Measurements from ENCODE around the gene PXMP4. TPM values are rescaled to one million over a fixed set of nuclear protein-coding genes. Genes with fewer than 3 reads are reported as not detected.
A peak's percentile ranks its signal among the peaks of the same experiment; 100 is the strongest.

Gene PXMP4
- total and polyA plus RNA-seq, 5 donors from 2014 or later, result 5.3 to 14.5 (median 11.4) TPM

GRCh38 chr20:33744773-33745385, 24.8 kb upstream of the PXMP4 start:
- Mint-ChIP-seq H3K36me3 (peaks cover 30% of the 10 kb centered on the region), H3K4me3 (no peak overlapping the region), H3K27ac (no peak overlapping the region), H3K27me3 (no peaks in the 10 kb centered on the region), H3K9me3 (peaks cover 0 to 3% (median 0%) of the 10 kb centered on the region in 7 donors), H3K4me1 (peaks cover 0 to 10% (median 1%) of the 10 kb centered on the region in 4 donors)
- no peak overlapping the region for H3K4me3 ChIP-seq (ENCODE audit: low read depth, low read length)
- H3K9me3 ChIP-seq (ENCODE audit: control insufficient read depth in 2 of 2, low read length in 2 of 2), result no peaks in the 10 kb centered on the region
- H3K27me3 ChIP-seq (ENCODE audit: control insufficient read depth, insufficient read depth, low read length), result no peaks in the 10 kb centered on the region
- H3K27ac ChIP-seq (ENCODE audit: insufficient read depth, low read length, poor library complexity, severe bottlenecking), result no peak overlapping the region
- H3K36me3 ChIP-seq (ENCODE audit: control insufficient read depth, insufficient read depth, low read length), result peaks cover 5% of the 10 kb centered on the region
- no peaks in the 10 kb centered on the region for H3K4me1 ChIP-seq (ENCODE audit: control insufficient read depth, insufficient read depth, low read length, poor library complexity, severe bottlenecking)
- DNase-seq (no peak), ATAC-seq (ENCODE audit: low read depth in 2 of 2) (no peak)

GRCh38 chr20:33744181-33744580, 24.1 kb upstream of the PXMP4 start:
- H3K36me3 ChIP-seq (ENCODE audit: control insufficient read depth, insufficient read depth, low read length), result peaks cover 5% of the 10 kb centered on the region
- peaks cover 0 to 3% (median 0%) of the 10 kb centered on the region in 7 donors for H3K9me3 Mint-ChIP-seq
- H3K9me3 ChIP-seq (ENCODE audit: control insufficient read depth in 2 of 2, low read length in 2 of 2), result no peaks in the 10 kb centered on the region
- no peak overlapping the region for H3K27ac Mint-ChIP-seq
- no peak overlapping the region for H3K4me3 Mint-ChIP-seq
- H3K4me1 Mint-ChIP-seq, result peaks cover 0 to 10% (median 1%) of the 10 kb centered on the region in 4 donors
- DNase-seq, result no peak
- ATAC-seq (ENCODE audit: low read depth in 2 of 2), result no peak
- no peaks in the 10 kb centered on the region for H3K27me3 Mint-ChIP-seq
- H3K4me1 ChIP-seq (ENCODE audit: control insufficient read depth, insufficient read depth, low read length, poor library complexity, severe bottlenecking), result no peaks in the 10 kb centered on the region
- H3K27me3 ChIP-seq (ENCODE audit: control insufficient read depth, insufficient read depth, low read length), result no peaks in the 10 kb centered on the region
- H3K27ac ChIP-seq (ENCODE audit: insufficient read depth, low read length, poor library complexity, severe bottlenecking), result no peak overlapping the region
- peaks cover 30% of the 10 kb centered on the region for H3K36me3 Mint-ChIP-seq
- H3K4me3 ChIP-seq (ENCODE audit: low read depth, low read length), result no peak overlapping the region

GRCh38 chr20:33740189-33740588, 20.1 kb upstream of the PXMP4 start:
- Mint-ChIP-seq H3K36me3 (peaks cover 23% of the 10 kb centered on the region), H3K27me3 (peaks cover 6% of the 10 kb centered on the region), H3K9me3 (peaks cover 0 to 8% (median 5%) of the 10 kb centered on the region in 7 donors), H3K4me3 (no peak overlapping the region), H3K27ac (no peak overlapping the region), H3K4me1 (peaks cover 0 to 4% (median 0%) of the 10 kb centered on the region in 4 donors)
- Histone ChIP-seq H3K9me3 (ENCODE audit: control insufficient read depth in 2 of 2, low read length in 2 of 2) (peaks cover 0 to 15% of the 10 kb centered on the region in 2 experiments), H3K27me3 (ENCODE audit: control insufficient read depth, insufficient read depth, low read length) (no peaks in the 10 kb centered on the region), H3K27ac (ENCODE audit: insufficient read depth, low read length, poor library complexity, severe bottlenecking) (no peak overlapping the region), H3K4me3 (ENCODE audit: low read depth, low read length) (no peak overlapping the region), H3K36me3 (ENCODE audit: control insufficient read depth, insufficient read depth, low read length) (no peaks in the 10 kb centered on the region), H3K4me1 (ENCODE audit: control insufficient read depth, insufficient read depth, low read length, poor library complexity, severe bottlenecking) (no peaks in the 10 kb centered on the region)
- no peak for ATAC-seq (ENCODE audit: low read depth in 2 of 2)
- DNase-seq, result no peak

- Mint-ChIP-seq H3K27me3 (peaks cover 6% of the 10 kb centered on the region), H3K4me3 (no peak overlapping the region), H3K9me3 (peaks cover 0 to 8% (median 5%) of the 10 kb centered on the region in 7 donors), H3K36me3 (peaks cover 19% of the 10 kb centered on the region), H3K4me1 (no peaks in the 10 kb centered on the region), H3K27ac (no peak overlapping the region)
- DNase-seq (no peak), ATAC-seq (ENCODE audit: low read depth in 2 of 2) (no peak)
- H3K27ac ChIP-seq (ENCODE audit: insufficient read depth, low read length, poor library complexity, severe bottlenecking), result no peak overlapping the region
- H3K36me3 ChIP-seq (ENCODE audit: control insufficient read depth, insufficient read depth, low read length), result no peaks in the 10 kb centered on the region
- H3K4me1 ChIP-seq (ENCODE audit: control insufficient read depth, insufficient read depth, low read length, poor library complexity, severe bottlenecking), result no peaks in the 10 kb centered on the region
- no peak overlapping the region for H3K4me3 ChIP-seq (ENCODE audit: low read depth, low read length)
- H3K27me3 ChIP-seq (ENCODE audit: control insufficient read depth, insufficient read depth, low read length), result no peaks in the 10 kb centered on the region
- peaks cover 0 to 15% of the 10 kb centered on the region in 2 experiments for H3K9me3 ChIP-seq (ENCODE audit: control insufficient read depth in 2 of 2, low read length in 2 of 2)
Observed at GRCh38 chr20:33739493-33739892, 19.4 kb upstream of the PXMP4 start.

GRCh38 chr20:33736962-33737361, 16.9 kb upstream of the PXMP4 start:
- H3K27ac Mint-ChIP-seq, result no peak overlapping the region
- peaks cover 12% of the 10 kb centered on the region for H3K4me1 ChIP-seq (ENCODE audit: control insufficient read depth, insufficient read depth, low read length, poor library complexity, severe bottlenecking)
- peaks cover 3 to 21% (median 13%) of the 10 kb centered on the region in 4 donors for H3K4me1 Mint-ChIP-seq
- H3K9me3 Mint-ChIP-seq, result peaks cover 0 to 12% (median 5%) of the 10 kb centered on the region in 7 donors
- no peak overlapping the region for H3K4me3 ChIP-seq (ENCODE audit: low read depth, low read length)
- H3K27me3 ChIP-seq (ENCODE audit: control insufficient read depth, insufficient read depth, low read length), result no peaks in the 10 kb centered on the region
- peaks cover 17% of the 10 kb centered on the region for H3K36me3 Mint-ChIP-seq
- peaks cover 6% of the 10 kb centered on the region for H3K27me3 Mint-ChIP-seq
- ATAC-seq (ENCODE audit: low read depth in 2 of 2) (no peak), DNase-seq (no peak)
- peaks cover 0 to 15% of the 10 kb centered on the region in 2 experiments for H3K9me3 ChIP-seq (ENCODE audit: control insufficient read depth in 2 of 2, low read length in 2 of 2)
- no peaks in the 10 kb centered on the region for H3K36me3 ChIP-seq (ENCODE audit: control insufficient read depth, insufficient read depth, low read length)
- H3K27ac ChIP-seq (ENCODE audit: insufficient read depth, low read length, poor library complexity, severe bottlenecking), result no peak overlapping the region
- H3K4me3 Mint-ChIP-seq, result no peak overlapping the region

GRCh38 chr20:33733654-33734576, 13.8 kb upstream of the PXMP4 start:
- Histone ChIP-seq H3K4me3 (ENCODE audit: low read depth, low read length) (no peak overlapping the region), H3K27me3 (ENCODE audit: control insufficient read depth, insufficient read depth, low read length) (no peaks in the 10 kb centered on the region), H3K9me3 (ENCODE audit: control insufficient read depth in 2 of 2, low read length in 2 of 2) (peaks cover 0 to 15% of the 10 kb centered on the region in 2 experiments), H3K27ac (ENCODE audit: insufficient read depth, low read length, poor library complexity, severe bottlenecking) (no peak overlapping the region), H3K36me3 (ENCODE audit: control insufficient read depth, insufficient read depth, low read length) (no peaks in the 10 kb centered on the region), H3K4me1 (ENCODE audit: control insufficient read depth, insufficient read depth, low read length, poor library complexity, severe bottlenecking) (peaks cover 16% of the 10 kb centered on the region)
- Mint-ChIP-seq H3K27me3 (peaks cover 11% of the 10 kb centered on the region), H3K36me3 (peaks cover 12% of the 10 kb centered on the region), H3K27ac (peak overlapping the region; percentile 43 to 84 (median 56)), H3K9me3 (peaks cover 0 to 11% (median 5%) of the 10 kb centered on the region in 7 donors), H3K4me3 (peak overlapping the region; percentile 82 to 97 (median 94)), H3K4me1 (peaks cover 3 to 30% (median 13%) of the 10 kb centered on the region in 4 donors)
- DNase-seq (no peak), ATAC-seq (ENCODE audit: low read depth in 2 of 2) (no peak)

- peaks cover 8% of the 10 kb centered on the region for H3K36me3 Mint-ChIP-seq
Observed at GRCh38 chr20:33732166-33732970, 12.3 kb upstream of the PXMP4 start.

More at GRCh38 chr20:33732166-33732970, 12.3 kb upstream of the PXMP4 start:
- ATAC-seq (ENCODE audit: low read depth in 2 of 2) (peak; percentile 57 to 70), DNase-seq (peak in 2 of 3 donors; percentile 78 to 89)
- Histone ChIP-seq H3K9me3 (ENCODE audit: control insufficient read depth in 2 of 2, low read length in 2 of 2) (peaks cover 0 to 12% of the 10 kb centered on the region in 2 experiments), H3K36me3 (ENCODE audit: control insufficient read depth, insufficient read depth, low read length) (no peaks in the 10 kb centered on the region), H3K4me3 (ENCODE audit: low read depth, low read length) (peak overlapping the region; percentile 74), H3K27ac (ENCODE audit: insufficient read depth, low read length, poor library complexity, severe bottlenecking) (peak overlapping the region; percentile 68), H3K4me1 (ENCODE audit: control insufficient read depth, insufficient read depth, low read length, poor library complexity, severe bottlenecking) (peaks cover 16% of the 10 kb centered on the region), H3K27me3 (ENCODE audit: control insufficient read depth, insufficient read depth, low read length) (no peaks in the 10 kb centered on the region)
- H3K4me3 Mint-ChIP-seq, result peak overlapping the region; percentile 92 to 97 (median 94)
- peak overlapping the region; percentile 84 to 91 (median 86) for H3K27ac Mint-ChIP-seq
- H3K27me3 Mint-ChIP-seq, result peaks cover 11% of the 10 kb centered on the region
- H3K4me1 Mint-ChIP-seq, result peaks cover 3 to 30% (median 13%) of the 10 kb centered on the region in 4 donors
- peaks cover 0 to 9% (median 5%) of the 10 kb centered on the region in 7 donors for H3K9me3 Mint-ChIP-seq
